ENCODE measurements around the gene DMC1.
"Not testable (repeated sequence)": the region's sequence is repeated elsewhere in the genome, so short reads cannot be mapped to it uniquely, and the experiment has no call there.

Gene DMC1

DNA sequence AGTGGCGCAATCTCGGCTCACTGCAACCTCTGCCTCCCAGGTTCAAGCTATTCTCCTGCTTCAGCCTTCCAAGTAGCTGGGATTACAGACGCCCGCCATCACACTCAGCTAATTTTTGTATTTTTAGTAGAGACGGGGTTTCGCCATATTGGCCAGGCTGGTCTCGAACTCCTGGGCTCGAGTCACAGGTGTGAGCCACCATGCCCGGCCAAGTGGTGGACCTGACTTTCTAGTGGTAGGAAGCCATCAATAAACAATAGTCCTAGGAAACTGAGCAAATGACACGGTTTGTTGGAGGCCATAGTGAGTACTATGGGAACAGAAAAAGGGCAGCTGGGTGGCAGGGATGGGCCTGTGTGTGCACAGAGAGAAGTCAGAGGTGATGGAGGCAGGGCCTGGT is 99.8 kb downstream of the DMC1 start:
- DNase-seq (ENCODE audit: low read depth, low spot score), result not testable (repeated sequence)

DNA sequence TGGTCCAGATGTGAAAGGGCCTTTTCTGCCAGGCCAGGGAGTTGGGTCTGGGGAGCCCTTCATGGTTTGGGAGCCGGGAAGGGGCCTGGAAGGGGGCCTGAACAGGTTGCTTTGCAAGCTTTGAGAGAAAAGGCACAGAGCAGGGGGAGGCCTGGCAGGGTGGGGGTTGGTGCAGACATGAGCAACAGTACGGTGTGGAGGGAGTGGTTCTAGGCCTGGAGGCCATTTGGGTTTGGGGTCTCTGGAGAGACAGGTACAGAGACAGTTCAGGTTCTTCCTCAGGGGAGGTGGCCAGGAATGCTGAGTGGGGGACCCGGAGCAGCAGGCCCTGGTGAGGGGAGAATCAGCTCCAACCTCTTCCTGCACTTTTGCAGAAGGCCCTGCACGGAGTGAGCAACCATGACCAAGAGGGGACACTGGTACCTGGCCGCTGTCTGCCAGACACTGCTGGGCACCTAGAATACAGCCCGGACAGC is 100.6 kb downstream of the DMC1 start:
- DNase-seq (ENCODE audit: low read depth, low spot score), result no peak

All from activated CD4-positive, CD25-positive, alpha-beta regulatory T cell treated with anti-CD3 and anti-CD28 coated beads, Interleukin-2, amount 50 U/mL, for 16 hours (primary cell).